Measurements from ENCODE around the gene ANO6. TPM values are rescaled to one million over a fixed set of nuclear protein-coding genes. Genes with fewer than 3 reads are reported as not detected.

Gene ANO6
- polyA plus RNA-seq, 1 donor from 2014 or later = 9.0 TPM

- H3K9me3 ChIP-seq (ENCODE audit: low read length) = no peaks in the 10 kb centered on the region
- H2AFZ ChIP-seq (ENCODE audit: low read depth, low read length) = no peak overlapping the region
- no peaks in the 10 kb centered on the region for H3K9me2 ChIP-seq (ENCODE audit: insufficient read depth, low read length)
- no peaks in the 10 kb centered on the region for H3K79me2 ChIP-seq (replicated peaks; ENCODE audit: insufficient read depth, low read length)
- no peaks in the 10 kb centered on the region for H3F3A ChIP-seq (ENCODE audit: insufficient read depth, low read length, poor library complexity, severe bottlenecking)
- H3K4me3 ChIP-seq (ENCODE audit: low read length) = no peak overlapping the region
- H3K9ac ChIP-seq (ENCODE audit: low read length) = no peak overlapping the region
- no peaks in the 10 kb centered on the region for H3K27me3 ChIP-seq (ENCODE audit: insufficient read depth, low read depth, low read length)
- no peak overlapping the region for H3K27ac ChIP-seq (ENCODE audit: low read length)
- H4K20me1 ChIP-seq (ENCODE audit: insufficient read depth) = no peaks in the 10 kb centered on the region
- no peak overlapping the region for H3K4me2 ChIP-seq (ENCODE audit: low read length)
- TF ChIP-seq MXI1 (conservative IDR thresholded peaks at IDR 0.05; ENCODE audit: poor library complexity, severe bottlenecking) = no peak
- TF ChIP-seq SMC3 (conservative IDR thresholded peaks at IDR 0.05; ENCODE audit: poor library complexity) = no peak
- no peak for TF ChIP-seq CTCF (IDR thresholded peaks at IDR 0.05; ENCODE audit: poor library complexity, severe bottlenecking)
- TF ChIP-seq EP300 (conservative IDR thresholded peaks at IDR 0.05; ENCODE audit: poor library complexity, severe bottlenecking) = no peak
- TF ChIP-seq EZH2 (IDR thresholded peaks at IDR 0.05; ENCODE audit: borderline replicate concordance, insufficient read depth, low read length, poor library complexity, severe bottlenecking) = no peak
- TF ChIP-seq REST (IDR thresholded peaks at IDR 0.05; ENCODE audit: borderline replicate concordance) = no peak
- no peak for TF ChIP-seq POLR2AphosphoS5 (IDR thresholded peaks at IDR 0.05)
- TF ChIP-seq TAF1 (IDR thresholded peaks at IDR 0.05; ENCODE audit: low read depth) = no peak
- no peak for TF ChIP-seq RAD21 (conservative IDR thresholded peaks at IDR 0.05)
- H3K36me3 ChIP-seq (ENCODE audit: insufficient read depth, low read length) = no peaks in the 10 kb centered on the region
These were observed 90.0 kb downstream of the ANO6 start for GRCh38 chr12:45305907-45306306.

- Histone ChIP-seq H3K9me2 (ENCODE audit: insufficient read depth, low read length) (no peaks in the 10 kb centered on the region), H3K27me3 (ENCODE audit: insufficient read depth, low read depth, low read length) (no peaks in the 10 kb centered on the region), H3K4me3 (ENCODE audit: low read length) (no peak overlapping the region), H3K36me3 (ENCODE audit: insufficient read depth, low read length) (no peaks in the 10 kb centered on the region), H3K9ac (ENCODE audit: low read length) (no peak overlapping the region), H2AFZ (ENCODE audit: low read depth, low read length) (no peak overlapping the region), H3K27ac (ENCODE audit: low read length) (no peak overlapping the region), H3K79me2 (replicated peaks; ENCODE audit: insufficient read depth, low read length) (no peaks in the 10 kb centered on the region), H4K20me1 (ENCODE audit: insufficient read depth) (no peaks in the 10 kb centered on the region), H3K4me2 (ENCODE audit: low read length) (no peak overlapping the region), H3K9me3 (ENCODE audit: low read length) (no peaks in the 10 kb centered on the region), H3F3A (ENCODE audit: insufficient read depth, low read length, poor library complexity, severe bottlenecking) (no peaks in the 10 kb centered on the region)
- TF ChIP-seq MXI1 (conservative IDR thresholded peaks at IDR 0.05; ENCODE audit: poor library complexity, severe bottlenecking) = no peak
- no peak for TF ChIP-seq EP300 (conservative IDR thresholded peaks at IDR 0.05; ENCODE audit: poor library complexity, severe bottlenecking)
- no peak for TF ChIP-seq EZH2 (IDR thresholded peaks at IDR 0.05; ENCODE audit: borderline replicate concordance, insufficient read depth, low read length, poor library complexity, severe bottlenecking)
- no peak for TF ChIP-seq CTCF (IDR thresholded peaks at IDR 0.05; ENCODE audit: poor library complexity, severe bottlenecking)
- TF ChIP-seq POLR2AphosphoS5 (IDR thresholded peaks at IDR 0.05) = no peak
- TF ChIP-seq REST (IDR thresholded peaks at IDR 0.05; ENCODE audit: borderline replicate concordance) = no peak
- TF ChIP-seq RAD21 (conservative IDR thresholded peaks at IDR 0.05) = no peak
- TF ChIP-seq TAF1 (IDR thresholded peaks at IDR 0.05; ENCODE audit: low read depth) = no peak
- no peak for TF ChIP-seq SMC3 (conservative IDR thresholded peaks at IDR 0.05; ENCODE audit: poor library complexity)
These were observed 94.1 kb downstream of the ANO6 start for GRCh38 chr12:45309836-45310626.
